ENCODE results near the gene FAM117B.
A peak's percentile ranks its signal among the peaks of the same experiment; 100 is the strongest.
"Not testable (repeated sequence)": the region's sequence is repeated elsewhere in the genome, so short reads cannot be mapped to it uniquely, and the experiment has no call there.

FAM117B gene

GRCh38 chr2:202639231-202639630 is 4.5 kb downstream of the FAM117B start:
- no peak for DNase-seq

- DNase-seq = no peak
Measured at GRCh38 chr2:202642567-202642966, 7.8 kb downstream of the FAM117B start.

- peak; percentile 62 for DNase-seq
Measured at GRCh38 chr2:202643012-202643858, 8.5 kb downstream of the FAM117B start.

GRCh38 chr2:202652119-202652518 is 17.4 kb downstream of the FAM117B start:
- no peak for DNase-seq

- no peak for DNase-seq
Measured at GRCh38 chr2:202653890-202654289, 19.1 kb downstream of the FAM117B start.

GRCh38 chr2:202657876-202658275 is 23.1 kb downstream of the FAM117B start:
- no peak for DNase-seq

- DNase-seq = no peak
Measured at GRCh38 chr2:202660796-202661195, 26.0 kb downstream of the FAM117B start.

GRCh38 chr2:202669841-202670240 is 35.1 kb downstream of the FAM117B start:
- no peak for DNase-seq

GRCh38 chr2:202671317-202672035 is 36.7 kb downstream of the FAM117B start:
- no peak for DNase-seq

GRCh38 chr2:202675097-202675496 is 40.3 kb downstream of the FAM117B start:
- DNase-seq = not testable (repeated sequence)

- no peak for DNase-seq
Measured at GRCh38 chr2:202679980-202680379, 45.2 kb downstream of the FAM117B start.

GRCh38 chr2:202680512-202680911 is 45.7 kb downstream of the FAM117B start:
- no peak for DNase-seq

GRCh38 chr2:202681688-202682205 is 47.0 kb downstream of the FAM117B start:
- DNase-seq = no peak

- DNase-seq = no peak
Measured at GRCh38 chr2:202682274-202682673, 47.5 kb downstream of the FAM117B start.

- DNase-seq = no peak
Measured at GRCh38 chr2:202687276-202687675, 52.5 kb downstream of the FAM117B start.

GRCh38 chr2:202689459-202689858 is 54.7 kb downstream of the FAM117B start:
- DNase-seq = no peak

GRCh38 chr2:202689898-202690297 is 55.1 kb downstream of the FAM117B start:
- no peak for DNase-seq

- no peak for DNase-seq
Measured at GRCh38 chr2:202690321-202690900, 55.6 kb downstream of the FAM117B start.

- no peak for DNase-seq
Measured at GRCh38 chr2:202693503-202693902, 58.7 kb downstream of the FAM117B start.

GRCh38 chr2:202695166-202695565 is 60.4 kb downstream of the FAM117B start:
- DNase-seq = no peak

GRCh38 chr2:202700075-202700901 is 65.5 kb downstream of the FAM117B start:
- DNase-seq = no peak

- DNase-seq = no peak
Measured at GRCh38 chr2:202703091-202703490, 68.3 kb downstream of the FAM117B start.

- no peak for DNase-seq
Measured at GRCh38 chr2:202704248-202704647, 69.5 kb downstream of the FAM117B start.

All from central memory CD4-positive, alpha-beta T cell (primary cell).